Smooth muscle cell of the umbilical artery (primary cell): Measurements from ENCODE around the gene ELF5. TPM values are rescaled to one million over a fixed set of nuclear protein-coding genes. Genes with fewer than 3 reads are reported as not detected.

Experiments used
- total RNA-seq: library from RNA; depleted of rRNA; stranded (reverse); fragments of >200 nt; gene quantifications from 2 replicates; pipeline ENCODE4 v1.2.3, GENCODE V29; 2014

ELF5 gene
- total RNA-seq, result not detected in 2 replicates

GRCh38 chr11:34513682-34514449 is at the start of gene ELF5:
Gene ELF5 (minus strand): TSS chr11:34513794. CDS start chr11:34505749, 8,045 bp downstream.

GRCh38 chr11:34438529-34439507 is 74.8 kb downstream of the ELF5 start, which contains the start of gene CAT:
Gene CAT (plus strand): TSS chr11:34438934. CDS start chr11:34439014, 80 bp downstream.

Other genes starting within 250 kb of the ELF5 start
- gene ABTB2, start 155.8 kb downstream of the ELF5 start, total RNA-seq, result 12.8 and 14.2 TPM in 2 replicates
- 43.9 and 74.8 TPM in 2 replicates for gene CAT, start 74.9 kb downstream of the ELF5 start, total RNA-seq
- gene EHF, start 107.3 kb upstream of the ELF5 start, total RNA-seq, result 1.2 and 16.0 TPM in 2 replicates